ENCODE measurements around the gene SEPTIN11.

The SEPTIN11 gene

DNA sequence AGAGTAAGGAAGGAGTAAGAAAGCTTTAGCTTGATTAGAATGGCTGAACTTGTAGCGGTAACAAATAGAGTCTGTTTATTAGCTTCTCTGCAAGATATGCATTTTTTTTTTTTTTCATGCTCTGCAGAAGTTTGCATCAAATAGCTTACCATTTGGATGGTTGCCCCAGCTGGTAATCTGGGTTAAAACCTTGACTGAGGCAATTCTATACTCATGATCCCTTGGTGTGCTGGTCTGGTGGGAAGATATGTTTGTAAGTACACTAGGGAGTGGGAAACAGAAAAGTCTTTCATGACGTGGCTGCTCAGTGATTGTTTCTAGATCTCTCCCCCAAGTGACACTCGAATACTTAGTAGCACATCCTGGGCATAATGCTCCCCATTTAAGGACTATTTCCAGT is 32.1 kb downstream of the SEPTIN11 start:
- no peak for DNase-seq

DNA sequence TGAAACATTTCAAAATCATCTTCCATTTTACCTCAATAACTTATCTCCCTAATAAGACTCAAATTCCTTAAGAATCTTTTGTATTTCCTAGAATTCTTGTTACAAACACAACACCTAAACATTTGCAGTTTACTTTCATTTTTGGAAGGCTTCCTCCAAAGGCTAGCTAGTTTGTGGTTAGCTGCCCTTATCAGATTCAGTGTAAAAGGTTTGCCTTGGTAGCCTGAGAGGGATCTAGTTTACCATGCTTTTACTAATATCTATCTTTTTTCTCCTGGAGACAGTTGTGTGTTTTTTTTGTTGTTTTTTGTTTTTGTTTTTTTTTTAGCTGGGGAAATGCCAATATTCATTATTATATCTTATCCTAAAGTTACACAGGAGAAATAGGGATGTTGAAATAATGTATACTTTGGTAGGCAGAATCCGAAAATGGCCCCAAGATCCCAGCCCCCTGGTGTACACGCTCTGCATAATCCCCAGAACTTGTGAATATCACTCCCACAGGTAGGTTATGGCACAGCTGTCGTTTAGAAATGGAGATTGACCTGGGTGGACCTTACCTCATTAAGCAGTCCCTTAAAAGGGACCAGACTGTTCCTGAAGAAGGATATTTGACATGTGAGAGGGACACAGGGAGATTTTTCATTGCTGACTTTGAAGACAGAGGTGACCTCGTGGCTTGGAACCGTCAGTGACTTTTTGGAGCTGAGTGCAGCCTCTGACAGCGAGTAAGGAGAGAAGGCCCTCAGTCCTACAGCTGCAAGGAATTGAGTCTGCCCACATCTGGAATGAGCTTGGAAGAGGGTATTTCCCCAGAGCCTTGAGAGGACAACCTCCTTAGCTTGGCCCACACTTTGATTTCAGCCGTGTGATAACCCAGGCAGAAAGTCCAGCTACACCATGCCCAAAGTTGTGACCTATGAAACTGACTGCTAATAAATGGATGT is 33.4 kb downstream of the SEPTIN11 start:
- DNase-seq, result no peak

DNA sequence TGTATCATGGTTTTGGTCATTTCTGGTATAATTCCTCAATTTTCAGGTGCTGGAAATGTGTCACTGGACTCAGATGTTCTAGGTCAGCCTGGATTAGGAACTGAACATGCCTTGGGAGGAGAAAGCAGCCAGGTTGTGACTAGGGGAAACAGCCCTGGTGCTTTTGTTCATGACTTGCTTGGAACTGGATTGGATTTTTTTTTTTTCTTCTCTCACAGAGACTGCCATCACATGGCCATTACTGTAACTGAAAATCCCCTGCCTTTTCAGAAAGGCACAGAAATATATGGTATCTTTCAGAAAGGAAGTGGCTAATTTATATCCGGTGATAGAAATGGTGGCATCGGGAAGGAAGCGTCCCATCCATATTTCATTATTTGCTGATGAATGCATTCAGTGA is 34.6 kb downstream of the SEPTIN11 start:
- DNase-seq, result no peak

DNA sequence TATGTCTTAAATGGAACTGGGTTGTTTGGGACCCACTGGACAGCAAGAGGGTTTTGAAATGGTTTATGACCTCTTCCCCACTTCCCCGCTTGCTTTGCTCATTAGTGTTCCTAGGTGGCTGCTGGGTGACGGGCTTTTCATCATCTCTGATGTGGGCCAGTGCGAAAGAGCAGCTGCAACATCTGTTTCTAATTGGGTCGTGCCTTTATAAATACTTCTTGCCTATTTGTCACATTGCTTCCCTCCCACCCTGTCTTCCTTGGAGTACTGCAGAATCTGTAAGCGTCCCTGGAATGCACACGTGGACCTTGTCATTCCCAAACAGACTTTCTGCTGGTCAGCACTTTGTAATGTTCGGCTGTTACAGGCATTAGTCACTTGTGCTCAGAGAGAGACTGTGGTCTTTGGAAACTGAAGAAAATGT is 35.2 kb downstream of the SEPTIN11 start:
- DNase-seq, result no peak

DNA sequence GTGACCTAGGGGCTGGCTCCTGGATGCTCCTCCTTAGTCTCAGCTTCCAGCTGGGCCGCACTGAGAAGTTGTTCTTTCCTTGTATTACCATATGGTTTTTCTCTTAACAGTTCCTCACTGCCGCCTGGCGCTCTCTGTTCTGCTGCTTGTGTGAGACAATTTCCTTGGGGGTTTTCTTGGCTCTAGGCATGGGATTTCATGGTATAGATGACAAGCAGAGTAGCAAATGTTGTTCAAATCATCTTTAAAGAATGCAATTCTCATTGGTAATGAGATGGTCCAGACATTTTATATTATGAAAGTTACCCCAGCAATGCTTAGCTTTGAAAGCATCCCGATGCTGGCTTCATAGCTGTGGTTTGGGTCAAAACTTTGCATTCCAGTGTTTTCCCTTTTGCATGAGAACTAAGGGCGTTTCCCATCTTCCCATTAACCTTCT is 37.6 kb downstream of the SEPTIN11 start:
- no peak for DNase-seq

DNA sequence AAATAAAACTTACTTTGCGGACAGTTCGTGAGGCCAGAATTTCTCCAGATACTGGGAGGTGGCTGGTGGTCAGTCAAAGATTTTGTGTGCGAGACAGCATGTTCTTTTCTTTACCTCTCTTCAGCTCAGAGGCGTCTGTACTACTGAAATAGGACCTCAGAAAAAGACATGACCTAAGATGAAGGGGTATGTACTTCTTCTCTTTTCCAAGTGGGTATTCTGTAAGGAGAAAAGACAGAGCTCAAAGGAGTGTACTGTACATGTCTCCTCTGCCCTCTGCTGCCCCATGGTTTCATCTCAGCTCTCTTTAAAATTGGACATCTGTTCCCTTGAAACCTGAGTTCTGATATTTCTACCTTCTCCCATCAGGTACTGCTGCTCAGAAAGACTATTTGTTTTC is 38.1 kb downstream of the SEPTIN11 start:
- no peak for DNase-seq

DNA sequence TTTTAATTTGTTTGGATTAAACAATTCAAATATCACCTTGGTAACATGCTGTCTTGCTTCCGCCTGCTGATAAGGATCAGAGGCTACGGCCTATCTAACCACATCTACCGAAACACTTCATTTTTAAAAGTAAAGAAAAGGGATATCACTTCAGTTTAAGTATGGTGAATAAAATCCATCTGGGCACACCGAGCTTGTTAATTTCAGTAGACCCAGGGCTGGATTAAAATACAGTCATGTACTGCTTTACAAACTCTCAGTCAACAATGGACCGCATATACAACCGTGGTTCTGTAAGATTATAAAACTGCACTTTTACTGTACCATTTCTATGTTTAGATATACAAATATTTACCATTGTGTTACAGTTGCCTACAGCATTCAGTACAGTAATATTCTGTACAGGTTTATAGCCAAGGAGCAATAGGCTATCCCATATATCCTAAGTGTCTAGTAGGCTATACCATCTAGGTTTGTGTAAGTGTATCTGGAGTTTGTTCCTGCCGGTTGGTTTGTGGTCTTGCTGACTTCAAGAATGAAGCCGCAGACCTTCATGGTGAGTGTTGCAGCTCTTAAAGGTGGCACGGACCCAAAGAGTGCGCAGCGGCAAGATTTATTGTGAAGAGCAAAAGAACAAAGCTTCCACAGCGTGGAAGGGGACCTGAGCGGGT is 40.0 kb downstream of the SEPTIN11 start:
- DNase-seq, result peak; percentile 66

DNA sequence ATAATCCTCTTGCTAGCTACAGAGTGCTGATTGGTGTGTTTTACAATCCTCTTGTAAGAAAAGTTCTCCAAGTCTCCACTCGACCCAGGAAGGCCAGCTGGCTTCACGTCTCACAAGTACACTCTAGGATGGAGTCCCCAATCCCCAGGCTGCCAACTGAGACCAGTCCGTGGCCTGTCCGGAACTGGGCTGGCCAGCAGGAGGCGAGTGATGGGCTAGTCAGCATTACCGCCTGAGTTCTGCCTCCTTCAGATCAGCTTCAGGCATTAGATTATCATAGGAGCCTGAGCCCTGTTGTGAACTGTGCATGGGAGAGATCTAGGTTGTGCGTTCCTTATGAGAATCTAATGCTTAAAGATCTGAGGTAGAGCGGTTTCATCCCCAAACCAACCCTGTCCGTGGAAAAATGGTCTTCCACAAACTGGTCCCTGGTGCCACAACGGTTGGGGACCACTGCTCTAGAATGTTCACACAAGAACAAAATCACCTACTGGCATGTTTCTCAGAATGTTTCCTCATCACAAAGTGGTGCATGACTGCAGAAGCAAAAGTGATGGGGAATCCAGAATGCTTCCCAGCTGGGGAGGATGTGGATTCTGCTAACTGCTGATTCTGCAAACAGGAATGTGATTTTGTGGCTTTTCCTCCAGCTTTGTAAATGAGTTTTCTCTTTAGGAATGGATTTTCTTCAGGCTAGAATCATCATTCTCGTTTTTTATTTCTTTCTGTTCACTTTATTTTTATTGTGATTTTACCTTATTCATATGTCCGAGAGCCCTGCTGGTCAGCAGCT is 40.9 kb downstream of the SEPTIN11 start:
- no peak for DNase-seq

DNA sequence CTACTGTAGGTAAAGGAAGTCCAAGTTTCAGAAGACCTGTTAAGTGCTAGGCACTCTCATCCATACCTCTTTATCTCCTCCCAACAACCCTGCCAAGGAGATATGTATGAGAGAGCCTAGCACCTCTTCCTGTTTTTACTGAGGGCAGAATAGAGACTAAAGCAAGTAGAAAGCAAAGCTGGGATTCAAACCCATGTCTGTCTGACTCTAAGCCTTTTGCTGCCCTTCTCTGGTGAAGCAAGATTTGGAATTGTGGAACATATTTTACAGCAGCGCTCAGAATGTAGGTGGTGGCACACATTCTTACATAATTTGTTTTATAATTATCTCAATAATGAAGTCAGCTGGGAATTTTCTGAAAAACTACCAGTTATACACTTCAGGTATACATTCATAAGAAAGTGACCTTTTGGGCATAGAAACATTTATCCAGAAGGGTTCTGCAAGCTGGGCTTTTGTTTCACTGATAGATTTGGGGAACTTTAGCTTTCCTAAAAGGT is 41.7 kb downstream of the SEPTIN11 start:
- DNase-seq, result no peak

DNA sequence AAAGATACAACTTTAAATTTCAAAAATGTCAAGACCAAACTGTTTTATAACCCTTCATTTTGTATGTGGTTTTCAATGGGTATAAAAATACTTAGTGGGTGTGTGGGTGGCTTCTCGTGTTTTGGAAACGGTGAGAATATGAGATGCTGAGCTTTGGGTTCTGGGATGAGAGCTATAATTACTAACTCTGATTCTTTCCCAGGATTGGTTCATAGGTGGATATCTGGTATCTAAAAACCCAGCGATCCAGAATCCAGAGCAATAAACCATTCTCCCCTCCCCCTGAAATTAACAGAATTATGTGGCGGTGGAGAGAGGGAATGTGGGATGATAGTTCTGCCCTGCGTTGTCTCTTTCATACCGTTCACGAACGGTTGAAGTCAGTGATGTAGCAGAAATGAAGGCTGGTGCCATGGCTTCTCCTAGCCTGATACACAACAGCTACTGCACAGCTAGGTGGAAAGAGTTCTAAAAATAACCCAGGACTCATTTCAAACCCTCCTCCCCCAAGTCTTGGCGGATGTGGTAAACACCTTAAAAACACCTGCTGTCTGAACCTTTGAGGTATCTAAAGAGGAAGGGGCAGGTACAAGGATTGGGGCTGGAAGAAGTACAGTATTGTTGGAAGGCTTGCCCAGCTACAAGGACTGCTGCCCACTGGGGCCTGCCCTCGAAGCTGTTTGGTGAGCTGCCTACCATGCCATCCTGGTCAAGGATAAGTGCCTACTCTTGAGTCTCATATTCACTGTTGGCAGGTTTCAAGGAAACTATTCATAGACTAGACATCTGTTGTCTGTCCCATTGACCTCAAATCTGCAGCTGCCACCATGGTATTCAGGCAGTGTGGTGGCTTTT is 44.5 kb downstream of the SEPTIN11 start:
- DNase-seq, result peak; percentile 40

DNA sequence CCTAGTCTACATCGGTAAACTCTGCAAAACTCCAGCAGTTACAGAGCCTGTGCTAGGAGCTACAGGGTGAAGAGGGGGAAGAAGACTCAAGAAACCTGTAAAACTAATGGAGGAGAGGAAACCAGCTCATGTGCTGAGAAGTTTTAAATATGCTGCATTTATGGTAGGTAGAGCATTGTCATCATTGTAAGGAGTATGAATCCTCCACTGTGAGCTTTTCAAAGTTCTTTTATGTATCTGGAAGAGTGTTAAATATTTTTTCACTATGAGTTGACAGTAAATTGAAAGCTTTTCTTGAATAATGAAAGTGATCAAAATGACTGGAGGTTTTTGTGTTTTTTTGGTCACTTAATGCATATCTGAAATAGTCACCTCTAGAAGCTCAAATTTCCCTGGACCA is 46.2 kb downstream of the SEPTIN11 start:
- DNase-seq, result no peak

DNA sequence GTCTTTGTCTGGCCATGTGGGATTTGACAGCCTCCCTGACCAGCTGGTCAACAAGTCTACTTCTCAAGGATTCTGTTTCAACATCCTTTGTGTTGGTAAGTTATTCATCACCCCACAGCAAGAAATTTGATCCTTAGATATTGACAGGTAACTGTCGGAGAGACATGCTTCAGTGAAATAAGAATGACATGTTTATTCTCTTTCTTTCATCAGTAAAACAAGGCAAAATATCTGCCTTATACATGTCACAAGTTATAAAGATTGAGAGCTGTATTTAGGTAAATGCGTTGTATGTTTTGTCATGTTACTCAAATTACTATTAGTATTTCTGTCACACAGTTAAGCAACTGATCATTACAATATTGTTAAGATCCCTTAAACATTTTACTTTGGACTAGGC is 46.9 kb downstream of the SEPTIN11 start:
- no peak for DNase-seq

DNA sequence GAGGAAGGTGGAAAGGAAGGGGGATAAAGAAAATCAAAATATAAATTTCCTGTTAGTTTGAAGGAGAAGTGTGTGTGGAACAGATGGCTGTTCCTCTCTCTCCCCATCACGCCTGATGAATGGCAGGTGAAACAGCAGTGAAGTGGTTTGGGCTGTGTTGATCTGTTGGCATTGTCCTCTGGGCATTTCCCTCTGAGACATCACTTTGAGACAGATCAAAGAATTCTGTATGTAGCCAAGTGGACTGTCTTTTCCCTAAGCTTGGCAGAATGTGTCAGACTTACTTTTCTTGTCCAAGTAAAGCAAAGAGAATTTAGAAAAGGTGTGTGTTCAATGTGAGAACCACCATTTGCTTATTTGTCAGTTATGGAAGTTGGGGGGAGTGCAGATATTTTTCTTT is 47.5 kb downstream of the SEPTIN11 start:
- DNase-seq, result no peak

DNA sequence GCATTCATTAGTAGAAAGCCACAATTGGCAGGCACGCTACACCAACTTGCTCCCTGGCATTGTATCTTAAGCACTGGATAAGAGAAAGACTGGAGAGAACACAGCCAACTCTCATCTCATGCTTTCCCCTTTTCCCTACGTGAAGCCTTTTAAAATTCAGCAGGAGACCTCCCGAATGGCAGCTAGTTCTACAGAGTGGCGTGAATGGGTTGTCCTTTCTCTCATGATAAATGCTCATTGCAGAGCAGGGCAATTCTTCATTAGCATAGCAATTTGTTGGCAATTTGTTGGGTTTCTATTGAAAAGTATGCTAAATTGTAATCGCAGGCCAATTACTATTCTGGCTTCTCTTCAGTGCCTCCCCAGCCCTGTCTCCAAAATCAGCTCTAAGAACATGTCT is 48.0 kb downstream of the SEPTIN11 start:
- DNase-seq, result no peak

DNA sequence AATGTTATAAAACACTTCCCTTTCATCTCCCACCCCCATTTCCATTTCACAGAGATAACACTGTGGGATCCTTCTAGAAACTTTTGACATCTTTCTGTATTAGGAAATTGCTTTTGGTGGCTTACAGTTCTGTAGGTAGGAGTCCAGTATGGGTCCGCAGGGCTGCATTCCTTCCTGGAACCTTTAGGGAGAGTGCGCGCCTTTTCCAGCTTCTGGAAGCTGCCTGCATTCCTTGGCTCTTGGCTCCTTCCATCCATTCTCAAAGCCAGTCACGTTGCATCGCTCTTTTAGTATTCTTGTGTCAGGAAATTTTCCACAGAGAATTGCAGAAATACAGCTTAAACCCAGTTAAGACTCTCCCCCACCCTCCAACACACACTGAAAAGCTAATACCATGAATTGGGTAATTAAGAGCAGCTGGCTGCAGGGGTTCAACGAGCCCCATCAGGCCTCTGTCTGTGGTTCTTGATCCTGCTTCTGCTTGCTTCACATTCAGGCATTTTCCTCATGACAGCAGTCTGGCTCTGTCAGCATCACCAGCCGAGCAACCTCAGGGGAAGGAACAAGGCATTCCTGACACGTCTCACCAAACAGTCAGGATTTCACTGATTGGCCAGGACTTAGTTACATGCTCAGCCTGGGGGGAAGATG is 48.8 kb downstream of the SEPTIN11 start:
- no peak for DNase-seq
